CD14-positive monocyte (primary cell): Measurements from ENCODE around the gene OXT. TPM values are rescaled to one million over a fixed set of nuclear protein-coding genes. Genes with fewer than 3 reads are reported as not detected.

Source experiments
- DNase-seq, 3 donors: peaks; one replicate each; pipeline ENCODE4 v3.0.0-alpha.2; 2011 to 2022
- H2AFZ ChIP-seq: 2 replicates; pipeline ENCODE4 v1.6.0; 2012; ENCODE audit warnings: mild to moderate bottlenecking, low read depth, low read length, inconsistent platforms; ENCODE audit not compliant: insufficient read depth, poor library complexity, severe bottlenecking
- H3K27ac ChIP-seq, 2 donors: 1 replicate in 1 of 2; 2 replicates in 1 of 2; pipeline ENCODE4 v1.5.1; 2012 to 2013; ENCODE audit warnings: low read length in 2 of 2, control low read depth in 1 of 2, inconsistent platforms in 1 of 2, low read depth in 1 of 2, mild to moderate bottlenecking in 1 of 2
- H3K27me3 ChIP-seq, 2 donors: one replicate each; pipeline versions ENCODE4 v1.6.0 to v1.6.1; 2011 to 2013; ENCODE audit warnings: low read length in 2 of 2; ENCODE audit not compliant: control insufficient read depth in 2 of 2, insufficient read depth in 2 of 2
- H3K36me3 ChIP-seq, 2 donors: replicated peaks in 1 of 2; 1 replicate in 1 of 2; 2 replicates in 1 of 2; pipeline versions ENCODE4 v1.5.1 to v1.6.1; 2012 to 2013; ENCODE audit warnings: low read length in 2 of 2, control low read depth in 1 of 2, inconsistent platforms in 1 of 2, mild to moderate bottlenecking in 1 of 2; ENCODE audit not compliant: insufficient read depth in 2 of 2, control insufficient read depth in 1 of 2
- H3K4me1 ChIP-seq, 2 donors: 1 replicate in 1 of 2; 2 replicates in 1 of 2; pipeline versions ENCODE4 v1.5.1 to v1.6.1; 2012 to 2013; ENCODE audit warnings: low read length in 2 of 2, control low read depth in 1 of 2, inconsistent platforms in 1 of 2, mild to moderate bottlenecking in 1 of 2, moderate library complexity in 1 of 2; ENCODE audit not compliant: insufficient read depth in 2 of 2, control insufficient read depth in 1 of 2
- H3K4me2 ChIP-seq: replicated peaks from 2 replicates; pipeline ENCODE3; 2012; ENCODE audit warnings: low read length, moderate library complexity, mild to moderate bottlenecking; ENCODE audit not compliant: poor library complexity, severe bottlenecking; ENCODE audit errors: extremely low read depth
- H3K4me3 ChIP-seq, 3 experiments: fragments of 200-600 bp in 1 of 3; sonication (generic) in 1 of 3; replicated peaks in 1 of 3; 1 replicate in 2 of 3; 2 replicates in 1 of 3; pipeline ENCODE4 v1.5.1; 2011 to 2013; ENCODE audit warnings: low read length in 3 of 3, mild to moderate bottlenecking in 3 of 3, control low read depth in 2 of 3, low read depth in 2 of 3, inconsistent platforms in 1 of 3, moderate library complexity in 1 of 3
- H3K79me2 ChIP-seq: 2 replicates; pipeline ENCODE4 v1.6.0; 2012; ENCODE audit warnings: mild to moderate bottlenecking, control low read depth, inconsistent platforms, low read length, moderate library complexity; ENCODE audit not compliant: insufficient read depth
- H3K9ac ChIP-seq: 2 replicates; pipeline ENCODE4 v1.6.0; 2017; ENCODE audit warnings: low read length, mild to moderate bottlenecking; ENCODE audit not compliant: insufficient read depth, poor library complexity, severe bottlenecking
- H3K9me3 ChIP-seq, 2 donors: replicated peaks in 1 of 2; 1 replicate in 1 of 2; 2 replicates in 1 of 2; pipeline versions ENCODE4 v1.5.1 to v1.6.1; 2012 to 2013; ENCODE audit warnings: low read length in 2 of 2, control low read depth in 1 of 2; ENCODE audit not compliant: control insufficient read depth in 1 of 2, insufficient read depth in 1 of 2
- H4K20me1 ChIP-seq: 2 replicates; pipeline ENCODE4 v1.6.0; 2012; ENCODE audit warnings: mild to moderate bottlenecking, low read length, control low read depth, moderate library complexity; ENCODE audit not compliant: insufficient read depth
- H3K27ac Mint-ChIP-seq, 7 donors: one replicate each; pipeline ENCODE4 v1.8.0; 2020; ENCODE audit warnings: mild to moderate bottlenecking in 7 of 7, mixed read lengths in 7 of 7, moderate library complexity in 6 of 7, inconsistent platforms in 2 of 7
- H3K27me3 Mint-ChIP-seq, 3 donors: one replicate each; pipeline ENCODE4 v1.8.0; 2021 to 2022; ENCODE audit warnings: low read depth in 3 of 3, mild to moderate bottlenecking in 3 of 3, mixed read lengths in 3 of 3, moderate library complexity in 3 of 3, inconsistent platforms in 1 of 3
- H3K36me3 Mint-ChIP-seq, 2 donors: one replicate each; pipeline ENCODE4 v1.8.0; 2020; ENCODE audit warnings: mixed read lengths in 2 of 2, inconsistent platforms in 1 of 2, mild to moderate bottlenecking in 1 of 2
- H3K4me1 Mint-ChIP-seq: one replicate; pipeline ENCODE4 v1.8.0; 2020; ENCODE audit warnings: mild to moderate bottlenecking, mixed read lengths
- H3K4me3 Mint-ChIP-seq, 2 donors: one replicate each; pipeline ENCODE4 v1.8.0; 2020; ENCODE audit warnings: mild to moderate bottlenecking in 2 of 2, mixed read lengths in 2 of 2, moderate library complexity in 1 of 2
- H3K9me3 Mint-ChIP-seq, 7 donors: one replicate each; pipeline ENCODE4 v1.8.0; 2020 to 2022; ENCODE audit warnings: mixed read lengths in 7 of 7, mild to moderate bottlenecking in 6 of 7, moderate library complexity in 6 of 7, inconsistent platforms in 2 of 7
- CTCF ChIP-seq: fragments of 200-600 bp; IDR thresholded peaks from one replicate; pipeline ENCODE4 v1.8.0; 2022; ENCODE audit warnings: antibody characterized with exemption, mild to moderate bottlenecking
- WGBS: methylation state at CpG from one replicate; pipeline ENCODE4 v1.1.5; 2013; ENCODE audit warnings: missing lambda C conversion rate; ENCODE audit not compliant: insufficient coverage; 5-methylcytosine and 5-hydroxymethylcytosine counted together
- intact Hi-C, 2 donors: fragments of 100-400 bp; cut with micrococcal nuclease; formaldehyde crosslinking; loops; one replicate each; pipeline versions ENCODE4 v1.15.0 to v1.15.1; 2023
- polyA plus RNA-seq, 3 donors: library from polyadenylated mRNA; depleted of rRNA in 1 of 3; unstranded in 2 of 3; stranded (reverse) in 1 of 3; fragments of 300-500 nt in 2 of 3; fragments of >200 nt in 1 of 3; fragmentation: Illumina TruSeq in 2 of 3; gene quantifications; 1 replicate in 2 of 3; 2 replicates in 1 of 3; pipeline ENCODE4 v1.2.3, GENCODE V29; 2012 to 2021

Gene OXT
- polyA plus RNA-seq, 3 donors, result not detected

- peak overlapping the region; percentile 99 for H3K4me2 ChIP-seq
- peaks cover 19% of the 10 kb centered on the region for H3K4me1 Mint-ChIP-seq
- H3K4me1 ChIP-seq, result peaks cover 16 to 26% of the 10 kb centered on the region in 2 donors
- DNase-seq, result no peak
- no peak overlapping the region for H3K4me3 ChIP-seq
- peaks cover 24 to 40% of the 10 kb centered on the region in 2 donors for H3K36me3 ChIP-seq
- H3K36me3 Mint-ChIP-seq, result peaks cover 40 to 43% of the 10 kb centered on the region in 2 donors
- H3K27ac Mint-ChIP-seq, result peak overlapping the region in 4 of 7 donors; percentile 85 to 96 (median 92)
- no peaks in the 10 kb centered on the region for H3K9me3 ChIP-seq
- H3K9me3 Mint-ChIP-seq, result no peaks in the 10 kb centered on the region
- no peaks in the 10 kb centered on the region for H3K27me3 ChIP-seq
- H3K4me3 Mint-ChIP-seq, result no peak overlapping the region
- peak overlapping the region; percentile 99 for H2AFZ ChIP-seq
- H3K27ac ChIP-seq, result no peak overlapping the region
- peaks cover 0 to 3% (median 2%) of the 10 kb centered on the region in 3 donors for H3K27me3 Mint-ChIP-seq
- intact Hi-C loops, result no loop called here
- no peaks in the 10 kb centered on the region for H4K20me1 ChIP-seq
- peaks cover 7% of the 10 kb centered on the region for H3K79me2 ChIP-seq
- TF ChIP-seq CTCF, result no peak
- 84% methylated on average over 7 of the region's 8 CpGs for WGBS
- H3K9ac ChIP-seq, result no peak overlapping the region
Observed at GRCh38 chr20:3044336-3044965, 27.0 kb upstream of the OXT start.

DNA sequence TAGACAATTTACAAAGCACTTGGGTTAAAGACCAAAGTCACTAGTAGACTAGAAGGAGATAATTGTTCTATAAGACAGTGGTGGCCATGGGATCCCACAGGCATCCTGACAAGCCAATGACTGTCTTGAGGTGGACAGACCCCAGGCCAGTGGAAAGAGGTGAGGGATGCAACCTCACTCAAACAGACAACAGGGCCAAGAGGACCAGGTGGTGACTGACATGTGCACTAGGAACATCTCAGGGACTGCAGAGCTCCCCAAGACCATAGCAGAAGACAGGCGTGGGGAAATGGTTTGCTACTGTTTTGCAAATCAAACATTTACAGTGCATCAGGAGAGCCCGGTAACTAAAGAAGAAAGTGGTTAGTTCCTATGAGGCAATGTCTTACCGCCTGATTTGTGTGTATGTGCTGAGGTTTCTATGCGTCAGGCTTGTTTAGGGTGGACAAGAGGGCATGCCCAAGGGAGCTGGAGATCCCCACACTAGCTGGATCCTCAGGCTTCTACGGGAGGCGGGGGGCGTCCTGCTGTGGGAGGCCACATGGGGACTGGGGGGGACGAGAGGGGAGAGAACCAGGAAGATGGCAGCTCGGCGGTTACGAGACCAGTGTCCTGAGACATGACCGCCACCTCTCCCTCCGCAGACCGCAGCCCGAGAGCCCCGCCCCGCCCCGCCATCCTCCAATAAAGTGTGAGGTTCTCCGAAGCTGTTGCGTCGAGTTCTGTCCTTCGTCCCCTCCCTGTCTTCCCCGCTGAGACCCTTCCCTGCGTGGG is 26.2 kb upstream of the OXT start:
- Histone ChIP-seq H2AFZ (peak overlapping the region; percentile 99), H3K79me2 (peaks cover 7% of the 10 kb centered on the region), H3K9me3 (no peaks in the 10 kb centered on the region), H4K20me1 (no peaks in the 10 kb centered on the region), H3K4me2 (peak overlapping the region; percentile 99), H3K4me3 (peak overlapping the region; percentile 65 to 97 (median 88)), H3K27me3 (no peaks in the 10 kb centered on the region), H3K4me1 (peaks cover 16 to 26% of the 10 kb centered on the region in 2 donors), H3K27ac (peak overlapping the region; percentile 65 to 87), H3K9ac (peak overlapping the region; percentile 80), H3K36me3 (peaks cover 24 to 40% of the 10 kb centered on the region in 2 donors)
- intact Hi-C loops, result loop anchor here in 1 of 2 donors (5.0 kb wide), 1 partner anchor 157 kb away; the partner anchor contains the start of gene DDRGK1
- TF ChIP-seq CTCF, result no peak
- DNase-seq, result peak; percentile 71 to 76 (median 74)
- Mint-ChIP-seq H3K36me3 (peaks cover 40 to 43% of the 10 kb centered on the region in 2 donors), H3K4me1 (peaks cover 19% of the 10 kb centered on the region), H3K27ac (peak overlapping the region; percentile 85 to 96 (median 92)), H3K9me3 (no peaks in the 10 kb centered on the region), H3K4me3 (peak overlapping the region; percentile 82 to 87), H3K27me3 (peaks cover 0 to 3% (median 2%) of the 10 kb centered on the region in 3 donors)
- 0% methylated on average over 14 of the region's 24 CpGs for WGBS
